Panc1 (cell line): ENCODE results near the gene COX8A. TPM values are rescaled to one million over a fixed set of nuclear protein-coding genes. Genes with fewer than 3 reads are reported as not detected.
"Not testable (repeated sequence)": the region's sequence is repeated elsewhere in the genome, so short reads cannot be mapped to it uniquely, and the experiment has no call there.

Source experiments
- ATAC-seq: fragments of 200-7000 bp; cut with Tn5 transposase; 2 replicates; pipeline ENCODE4 v1.9.1; 2020; ENCODE audit warnings: mild to moderate bottlenecking, moderate library complexity
- BruUV-seq: library from RNA; stranded (reverse); fragments of 400-500 nt; replicated peaks from 2 replicates; lab custom pipeline; 2021; lab: Mats Ljungman, UMichigan
- CTCF ChIA-PET: fragments of 300-600 bp; sonication (Branson Sonifier 250); formaldehyde crosslinking; loops from one replicate; lab custom pipeline; 2022; ENCODE audit warnings: antibody characterized with exemption; lab: Charles Lee
- POLR2A ChIA-PET: fragments of 300-600 bp; sonication (Branson Sonifier 250); formaldehyde crosslinking; loops from one replicate; lab custom pipeline; 2022; ENCODE audit warnings: antibody characterized with exemption; lab: Charles Lee
- DNase-seq: peaks from one replicate; pipeline ENCODE4 v3.0.0-alpha.2; 2010; ENCODE audit warnings: low read depth, low spot score
- H3K27ac ChIP-seq: 2 replicates; pipeline ENCODE4 v1.5.1; 2011; ENCODE audit warnings: mild to moderate bottlenecking, low read length, inconsistent platforms
- H3K27me3 ChIP-seq: fragments of 200-500 bp; sonication (Bioruptor generic); 2 replicates; pipeline ENCODE4 v1.6.0; 2014; ENCODE audit warnings: low read length, inconsistent platforms; ENCODE audit not compliant: control insufficient read depth, insufficient read depth
- H3K36me3 ChIP-seq: fragments of 200-500 bp; sonication (Bioruptor generic); 2 replicates; pipeline ENCODE4 v1.5.1; 2014; ENCODE audit warnings: inconsistent platforms, mild to moderate bottlenecking, low read length, moderate library complexity; ENCODE audit not compliant: control insufficient read depth, insufficient read depth
- H3K4me1 ChIP-seq: 2 replicates; pipeline ENCODE4 v1.5.1; 2011; ENCODE audit warnings: inconsistent platforms, mild to moderate bottlenecking, low read length, moderate library complexity; ENCODE audit not compliant: control insufficient read depth, insufficient read depth
- H3K4me3 ChIP-seq, 2 experiments: 2 replicates each; pipeline ENCODE4 v1.5.1; 2011 to 2012; ENCODE audit warnings: low read depth in 2 of 2, low read length in 2 of 2, mild to moderate bottlenecking in 2 of 2, inconsistent platforms in 1 of 2, moderate library complexity in 1 of 2
- H3K9me3 ChIP-seq: fragments of 200-500 bp; sonication (Bioruptor generic); 2 replicates; pipeline ENCODE4 v1.5.1; 2014; ENCODE audit warnings: low read depth, mild to moderate bottlenecking, inconsistent platforms, low read length, moderate library complexity; ENCODE audit not compliant: control insufficient read depth, insufficient read depth
- CTCF ChIP-seq: fragments of 450-650 bp; IDR thresholded peaks from 2 replicates; pipeline ENCODE4 v1.5.1; 2017; ENCODE audit warnings: mild to moderate bottlenecking
- POLR2AphosphoS5 ChIP-seq: IDR thresholded peaks from 2 replicates; pipeline ENCODE4 v1.6.1; 2012; ENCODE audit warnings: mild to moderate bottlenecking, low read depth, low read length, moderate library complexity
- REST ChIP-seq, 2 experiments: IDR thresholded peaks; 2 replicates each; pipeline ENCODE4 v1.6.1; 2011 to 2012; ENCODE audit warnings: low read depth in 2 of 2, control low read depth in 1 of 2, low read length in 1 of 2, mild to moderate bottlenecking in 1 of 2, moderate library complexity in 1 of 2; ENCODE audit not compliant: insufficient read depth in 1 of 2
- SIN3A ChIP-seq: IDR thresholded peaks from 2 replicates; pipeline ENCODE4 v1.6.1; 2012; ENCODE audit warnings: low read depth, mild to moderate bottlenecking, low read length, moderate library complexity, borderline replicate concordance; ENCODE audit not compliant: insufficient read depth
- TCF7L2 ChIP-seq: IDR thresholded peaks from 2 replicates; pipeline ENCODE4 v1.6.1; 2011; ENCODE audit warnings: mild to moderate bottlenecking, low read depth, low read length, inconsistent platforms
- in situ Hi-C: cut with HindIII; loops from 2 replicates; pipeline ENCODE4 v1.10.0; 2016; ENCODE audit warnings: low sequenced_read_pairs, low pct_unique_long_range_greater_than_20kb
- intact Hi-C: fragments of 100-400 bp; cut with micrococcal nuclease; formaldehyde crosslinking; loops from one replicate; pipeline ENCODE4 v1.10.0; 2022; ENCODE audit not compliant: unreplicated experiment
- total RNA-seq: library from RNA; stranded (reverse); gene quantifications from one replicate; pipeline ENCODE4 v1.2.1, GENCODE V29; 2021; ENCODE audit not compliant: unreplicated experiment

COX8A gene
- total RNA-seq, 1 experiment from 2014 or later: 613 TPM

GRCh38 chr11:63969461-63969860 lies 5.0 kb upstream of the COX8A start:
- no peak for DNase-seq
- no TSS peak for BruUV-seq
- Histone ChIP-seq H3K27ac (no peak overlapping the region), H3K4me3 (no peak overlapping the region), H3K27me3 (no peaks in the 10 kb centered on the region), H3K36me3 (no peaks in the 10 kb centered on the region), H3K4me1 (no peaks in the 10 kb centered on the region), H3K9me3 (no peaks in the 10 kb centered on the region)
- intact Hi-C loops (no loop called here), in situ Hi-C loops (no loop called here)
- POLR2A ChIA-PET: no interaction called here
- no peak for TF ChIP-seq SIN3A
- no peak for TF ChIP-seq TCF7L2
- TF ChIP-seq CTCF: no peak
- no peak for TF ChIP-seq POLR2AphosphoS5
- no peak for TF ChIP-seq REST (IDR thresholded peaks at IDR 0.05; ENCODE audit: insufficient read depth in 1 of 2, low read depth in 2 of 2, low read length in 1 of 2)
- no peak for ATAC-seq
- CTCF ChIA-PET: no interaction called here

GRCh38 chr11:63970902-63971301 lies 3.5 kb upstream of the COX8A start:
- Histone ChIP-seq H3K4me3 (no peak overlapping the region), H3K4me1 (0 out of 2 replicates have a peak, but pooled peaks cover under 1% of the 10 kb centered on the region), H3K27me3 (no peaks in the 10 kb centered on the region), H3K9me3 (no peaks in the 10 kb centered on the region), H3K27ac (no peak overlapping the region), H3K36me3 (no peaks in the 10 kb centered on the region)
- POLR2A ChIA-PET: interaction anchor here (0.6 kb wide), 1 partner anchor 9 kb away, joined by 16 read pairs; no protein-coding TSS in a partner anchor
- no peak for TF ChIP-seq POLR2AphosphoS5
- ATAC-seq (no peak), DNase-seq (no peak)
- CTCF ChIA-PET: no interaction called here
- in situ Hi-C loops: no loop called here
- BruUV-seq: no TSS peak
- intact Hi-C loops: no loop called here

GRCh38 chr11:63973912-63974258 lies 535 bp upstream of the COX8A start:
- H3K36me3 ChIP-seq, in situ Hi-C loops, BruUV-seq, ATAC-seq, intact Hi-C loops, DNase-seq, H3K27me3 ChIP-seq, H3K9me3 ChIP-seq, CTCF ChIA-PET: not testable (repeated sequence)
- Histone ChIP-seq H3K27ac (peak overlapping the region; percentile 95), H3K4me3 (peak overlapping the region; percentile 84 to 85), H3K4me1 (peaks cover 10% of the 10 kb centered on the region)
- POLR2A ChIA-PET: interaction anchor here (0.6 kb wide), 1 partner anchor 53 kb away, joined by 15 read pairs; no protein-coding TSS in a partner anchor
